Thyroid gland (tissue), 4 donors: ENCODE measurements around the gene KY.

Experiments
- CTCF ChIP-seq, 6 experiments: fragments of 200-600 bp in 3 of 6; fragments of 450-650 bp in 3 of 6; sonication (generic) in 3 of 6; IDR thresholded peaks; one replicate each; pipeline ENCODE4 v1.5.1; 2016 to 2019; ENCODE audit warnings: antibody characterized with exemption in 6 of 6, mild to moderate bottlenecking in 2 of 6, inconsistent platforms in 1 of 6, moderate library complexity in 1 of 6
- POLR2A ChIP-seq, 2 donors: fragments of 450-650 bp; IDR thresholded peaks; one replicate each; pipeline ENCODE4 v1.6.1; 2017; ENCODE audit warnings: antibody characterized with exemption in 2 of 2, mild to moderate bottlenecking in 2 of 2, moderate library complexity in 1 of 2

- no peak for TF ChIP-seq CTCF (IDR thresholded peaks at IDR 0.05)
- TF ChIP-seq POLR2A (IDR thresholded peaks at IDR 0.05): no peak
Observed at GRCh38 chr3:134607054-134608022, 43.5 kb downstream of the KY start.
